Measurements from ENCODE around the gene GFI1B. TPM values are rescaled to one million over a fixed set of nuclear protein-coding genes. Genes with fewer than 3 reads are reported as not detected.

Gene GFI1B
- total RNA-seq, 1 donor from 2014 or later = not detected

DNA sequence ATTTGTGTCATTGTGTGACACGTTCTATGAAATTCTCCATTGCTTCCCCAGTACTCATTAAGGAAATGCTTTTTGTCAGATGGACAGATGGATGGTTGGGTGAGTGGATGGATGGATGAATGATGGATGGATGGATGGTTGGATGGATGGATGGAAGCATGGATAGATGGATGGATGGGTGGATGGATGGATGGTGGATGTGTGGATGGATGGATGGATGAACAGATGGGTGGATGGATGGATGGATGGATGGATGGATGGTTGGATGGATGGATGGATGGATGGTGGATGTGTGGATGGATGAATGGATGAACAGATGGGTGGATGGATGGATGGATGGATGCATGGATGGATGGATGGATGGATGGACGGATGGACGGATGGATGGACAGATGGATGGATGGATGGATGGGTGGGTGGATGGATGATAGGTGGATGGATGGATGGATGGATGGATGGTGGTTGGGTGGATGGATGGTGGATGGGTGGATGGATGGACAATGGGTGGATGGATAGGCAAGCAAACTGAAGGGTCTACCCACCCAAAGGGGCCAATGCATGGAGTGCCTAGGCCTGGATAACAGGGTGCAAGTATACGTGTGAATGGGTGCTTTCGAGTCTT is 28.3 kb downstream of the GFI1B start:
- peaks cover 72% of the 10 kb centered on the region for H3K27me3 ChIP-seq
- TF ChIP-seq, protein P1, sequence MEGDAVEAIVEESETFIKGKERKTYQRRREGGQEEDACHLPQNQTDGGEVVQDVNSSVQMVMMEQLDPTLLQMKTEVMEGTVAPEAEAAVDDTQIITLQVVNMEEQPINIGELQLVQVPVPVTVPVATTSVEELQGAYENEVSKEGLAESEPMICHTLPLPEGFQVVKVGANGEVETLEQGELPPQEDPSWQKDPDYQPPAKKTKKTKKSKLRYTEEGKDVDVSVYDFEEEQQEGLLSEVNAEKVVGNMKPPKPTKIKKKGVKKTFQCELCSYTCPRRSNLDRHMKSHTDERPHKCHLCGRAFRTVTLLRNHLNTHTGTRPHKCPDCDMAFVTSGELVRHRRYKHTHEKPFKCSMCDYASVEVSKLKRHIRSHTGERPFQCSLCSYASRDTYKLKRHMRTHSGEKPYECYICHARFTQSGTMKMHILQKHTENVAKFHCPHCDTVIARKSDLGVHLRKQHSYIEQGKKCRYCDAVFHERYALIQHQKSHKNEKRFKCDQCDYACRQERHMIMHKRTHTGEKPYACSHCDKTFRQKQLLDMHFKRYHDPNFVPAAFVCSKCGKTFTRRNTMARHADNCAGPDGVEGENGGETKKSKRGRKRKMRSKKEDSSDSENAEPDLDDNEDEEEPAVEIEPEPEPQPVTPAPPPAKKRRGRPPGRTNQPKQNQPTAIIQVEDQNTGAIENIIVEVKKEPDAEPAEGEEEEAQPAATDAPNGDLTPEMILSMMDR (IDR thresholded peaks at IDR 0.05) = no peak
- TF ChIP-seq EZH2 (IDR thresholded peaks at IDR 0.05) (no peak), EZH2phosphoT487 (IDR thresholded peaks at IDR 0.05) (no peak)
- H3K4me3 ChIP-seq = no peak overlapping the region
- H3K4me1 Mint-ChIP-seq = peaks cover 13% of the 10 kb centered on the region
- peaks cover 13% of the 10 kb centered on the region for H3K27me3 Mint-ChIP-seq (ENCODE audit: insufficient read depth, low read depth)
- H3K36me3 ChIP-seq = no peaks in the 10 kb centered on the region
- H3K4me2 ChIP-seq = no peak overlapping the region
- DNase-seq (ENCODE audit: low spot score) = no peak
- H3K27ac Mint-ChIP-seq = no peak overlapping the region
- no peaks in the 10 kb centered on the region for H3K9me3 ChIP-seq (ENCODE audit: low read depth)
- peaks cover 3% of the 10 kb centered on the region for H3K9me3 Mint-ChIP-seq
- H2AFZ ChIP-seq (replicated peaks) = no peak overlapping the region
- no peak overlapping the region for H3K4me3 Mint-ChIP-seq
- no peaks in the 10 kb centered on the region for H3F3A ChIP-seq (ENCODE audit: low read depth)
- H3K79me2 ChIP-seq (ENCODE audit: low read depth) = no peaks in the 10 kb centered on the region
- no peak overlapping the region for H3K9ac ChIP-seq
- H3K4me1 ChIP-seq = peaks cover 23% of the 10 kb centered on the region
- no peaks in the 10 kb centered on the region for H4K20me1 ChIP-seq (ENCODE audit: low read depth)
- H3K27ac ChIP-seq = no peak overlapping the region
- no peaks in the 10 kb centered on the region for H3K36me3 Mint-ChIP-seq

DNA sequence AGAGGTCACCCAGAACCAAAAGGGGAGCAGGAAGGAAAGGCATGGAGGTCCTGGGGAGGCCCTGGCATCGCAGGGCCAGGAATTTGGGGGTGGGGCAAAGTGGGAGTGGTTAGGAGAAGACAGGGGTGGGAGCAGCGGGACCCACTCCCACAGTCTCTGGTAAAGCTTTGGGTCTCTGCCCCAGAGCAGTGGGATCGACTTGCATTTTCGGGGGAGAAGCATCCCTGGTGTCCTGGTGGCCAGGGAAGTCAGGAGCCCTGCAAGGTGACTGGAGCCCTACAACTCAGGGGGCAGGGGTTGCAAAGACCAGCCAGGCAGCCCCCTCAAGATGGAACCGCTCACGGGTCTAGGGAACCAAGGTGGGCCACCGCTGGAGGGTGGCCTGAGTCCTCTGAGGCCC is 29.9 kb downstream of the GFI1B start:
- H3K4me3 Mint-ChIP-seq = no peak overlapping the region
- Histone ChIP-seq H2AFZ (replicated peaks) (no peak overlapping the region), H3K27ac (no peak overlapping the region), H3K4me2 (no peak overlapping the region), H3F3A (ENCODE audit: low read depth) (no peaks in the 10 kb centered on the region), H3K4me3 (no peak overlapping the region), H3K4me1 (peaks cover 17% of the 10 kb centered on the region), H3K9ac (no peak overlapping the region), H3K79me2 (ENCODE audit: low read depth) (no peaks in the 10 kb centered on the region), H4K20me1 (ENCODE audit: low read depth) (no peaks in the 10 kb centered on the region), H3K27me3 (peaks cover 66% of the 10 kb centered on the region), H3K9me3 (ENCODE audit: low read depth) (no peaks in the 10 kb centered on the region), H3K36me3 (no peaks in the 10 kb centered on the region)
- H3K9me3 Mint-ChIP-seq = peaks cover 3% of the 10 kb centered on the region
- no peak for DNase-seq (ENCODE audit: low spot score)
- H3K27ac Mint-ChIP-seq = no peak overlapping the region
- TF ChIP-seq EZH2 (IDR thresholded peaks at IDR 0.05) (no peak), EZH2phosphoT487 (IDR thresholded peaks at IDR 0.05) (no peak)
- TF ChIP-seq, protein P1 (IDR thresholded peaks at IDR 0.05) = no peak
- H3K27me3 Mint-ChIP-seq (ENCODE audit: insufficient read depth, low read depth) = peaks cover 12% of the 10 kb centered on the region
- no peaks in the 10 kb centered on the region for H3K36me3 Mint-ChIP-seq
- peaks cover 13% of the 10 kb centered on the region for H3K4me1 Mint-ChIP-seq

DNA sequence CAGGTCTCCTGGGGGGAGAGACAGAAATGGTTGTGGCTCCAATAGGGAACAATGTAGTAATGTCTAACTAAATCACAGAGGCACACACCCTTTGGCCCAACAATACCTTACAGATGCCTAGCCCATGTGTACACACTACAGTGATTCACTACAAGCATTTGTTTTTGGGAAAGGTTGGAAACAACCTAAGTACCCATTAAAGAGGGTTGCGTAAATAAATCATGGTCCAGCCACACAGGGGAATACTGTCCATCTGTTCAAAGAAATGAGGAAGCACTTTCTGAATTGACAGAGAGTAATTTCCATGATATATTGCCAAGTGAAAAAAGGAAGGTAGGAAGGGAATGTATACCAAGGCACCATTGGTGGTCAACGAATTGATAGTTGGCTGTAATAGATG is 30.3 kb downstream of the GFI1B start:
- H3F3A ChIP-seq (ENCODE audit: low read depth) = no peaks in the 10 kb centered on the region
- Mint-ChIP-seq H3K27me3 (ENCODE audit: insufficient read depth, low read depth) (peaks cover 11% of the 10 kb centered on the region), H3K4me1 (peaks cover 8% of the 10 kb centered on the region)

More for the DNA sequence above, 30.3 kb downstream of the GFI1B start:
- Histone ChIP-seq H2AFZ (replicated peaks) (no peak overlapping the region), H3K36me3 (no peaks in the 10 kb centered on the region), H3K4me3 (no peak overlapping the region), H3K4me1 (peaks cover 12% of the 10 kb centered on the region), H3K27ac (no peak overlapping the region), H4K20me1 (ENCODE audit: low read depth) (no peaks in the 10 kb centered on the region), H3K9ac (no peak overlapping the region), H3K9me3 (ENCODE audit: low read depth) (no peaks in the 10 kb centered on the region), H3K79me2 (ENCODE audit: low read depth) (no peaks in the 10 kb centered on the region), H3K27me3 (peaks cover 66% of the 10 kb centered on the region), H3K4me2 (no peak overlapping the region)
- no peak for DNase-seq (ENCODE audit: low spot score)
- Mint-ChIP-seq H3K27ac (no peak overlapping the region), H3K36me3 (no peaks in the 10 kb centered on the region), H3K4me3 (no peak overlapping the region), H3K9me3 (peaks cover 3% of the 10 kb centered on the region)
- TF ChIP-seq, protein P1 (IDR thresholded peaks at IDR 0.05) = no peak
- TF ChIP-seq EZH2 (IDR thresholded peaks at IDR 0.05) (no peak), EZH2phosphoT487 (IDR thresholded peaks at IDR 0.05) (no peak)

Data from neural progenitor cell (in vitro differentiated cells).